Cardiac muscle cell (in vitro differentiated cells and primary cell): ENCODE results near the gene PC. TPM values are rescaled to one million over a fixed set of nuclear protein-coding genes. Genes with fewer than 3 reads are reported as not detected.

Experiments
- DNase-seq, 2 donors: peaks; one replicate each; pipeline versions ENCODE4 v3.0.0 to v3.0.0-alpha.2; 2010 to 2017; ENCODE audit warnings: low read depth in 1 of 2, low spot score in 1 of 2
- H3K27ac ChIP-seq: fragments of 200-600 bp; sonication (generic); 2 replicates; pipeline ENCODE4 v1.5.1; 2016
- H3K27me3 ChIP-seq: fragments of 200-600 bp; sonication (generic); 2 replicates; pipeline ENCODE4 v1.6.0; 2016; ENCODE audit warnings: control low read depth
- H3K36me3 ChIP-seq: fragments of 200-600 bp; sonication (generic); 2 replicates; pipeline ENCODE4 v1.5.1; 2016; ENCODE audit warnings: control low read depth
- H3K4me1 ChIP-seq: fragments of 200-600 bp; sonication (generic); 2 replicates; pipeline ENCODE4 v1.8.1; 2017; ENCODE audit warnings: low read depth, mild to moderate bottlenecking, mixed run types
- H3K4me3 ChIP-seq: fragments of 200-600 bp; sonication (generic); 2 replicates; pipeline ENCODE4 v1.5.1; 2016; ENCODE audit warnings: mild to moderate bottlenecking
- H3K9me3 ChIP-seq: fragments of 200-600 bp; sonication (generic); 2 replicates; pipeline ENCODE4 v1.5.1; 2017; ENCODE audit warnings: low read depth, mild to moderate bottlenecking, control low read depth
- polyA plus RNA-seq: library from polyadenylated mRNA; unstranded; fragments of >200 nt; fragmentation: Nextera tagmentation; extraction: Ambion mirVana; gene quantifications from 2 replicates; pipeline ENCODE4 v1.2.1, GENCODE V29; 2016
- total RNA-seq: library from RNA; depleted of rRNA; stranded (reverse); fragments of >200 nt; gene quantifications from 2 replicates; pipeline ENCODE4 v1.2.3, GENCODE V29; 2016
- TF ChIP-seq, protein P1 (sequence below): IDR thresholded peaks from 2 replicates; pipeline ENCODE4 v1.5.1; 2012; ENCODE audit warnings: low read depth, mild to moderate bottlenecking, low read length

The PC gene
- total and polyA plus RNA-seq, 2 experiments from 2014 or later = 20.5 to 30.7 TPM

DNA sequence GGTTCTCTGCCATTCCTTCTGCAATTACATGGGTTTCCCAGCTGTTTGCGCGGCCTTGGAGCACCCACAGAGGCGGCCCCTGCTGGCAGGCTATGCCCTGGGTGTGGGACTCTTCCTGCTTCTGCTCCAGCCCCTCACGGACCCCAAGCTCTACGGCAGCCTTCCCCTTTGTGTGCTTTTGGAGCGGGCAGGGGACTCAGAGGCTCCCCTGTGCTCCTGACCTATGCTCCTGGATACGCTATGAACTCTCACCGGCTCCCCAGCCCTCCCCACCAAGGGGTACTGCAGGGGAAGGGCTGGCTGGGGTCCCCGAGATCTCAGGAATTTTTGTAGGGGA is 112.3 kb downstream of the PC start:
- TF ChIP-seq, protein P1, sequence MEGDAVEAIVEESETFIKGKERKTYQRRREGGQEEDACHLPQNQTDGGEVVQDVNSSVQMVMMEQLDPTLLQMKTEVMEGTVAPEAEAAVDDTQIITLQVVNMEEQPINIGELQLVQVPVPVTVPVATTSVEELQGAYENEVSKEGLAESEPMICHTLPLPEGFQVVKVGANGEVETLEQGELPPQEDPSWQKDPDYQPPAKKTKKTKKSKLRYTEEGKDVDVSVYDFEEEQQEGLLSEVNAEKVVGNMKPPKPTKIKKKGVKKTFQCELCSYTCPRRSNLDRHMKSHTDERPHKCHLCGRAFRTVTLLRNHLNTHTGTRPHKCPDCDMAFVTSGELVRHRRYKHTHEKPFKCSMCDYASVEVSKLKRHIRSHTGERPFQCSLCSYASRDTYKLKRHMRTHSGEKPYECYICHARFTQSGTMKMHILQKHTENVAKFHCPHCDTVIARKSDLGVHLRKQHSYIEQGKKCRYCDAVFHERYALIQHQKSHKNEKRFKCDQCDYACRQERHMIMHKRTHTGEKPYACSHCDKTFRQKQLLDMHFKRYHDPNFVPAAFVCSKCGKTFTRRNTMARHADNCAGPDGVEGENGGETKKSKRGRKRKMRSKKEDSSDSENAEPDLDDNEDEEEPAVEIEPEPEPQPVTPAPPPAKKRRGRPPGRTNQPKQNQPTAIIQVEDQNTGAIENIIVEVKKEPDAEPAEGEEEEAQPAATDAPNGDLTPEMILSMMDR = no peak
- no peaks in the 10 kb centered on the region for H3K9me3 ChIP-seq
- H3K27ac ChIP-seq = no peak overlapping the region
- H3K27me3 ChIP-seq = no peaks in the 10 kb centered on the region
- H3K36me3 ChIP-seq = peaks cover 5% of the 10 kb centered on the region
- H3K4me3 ChIP-seq = no peak overlapping the region
- DNase-seq = no peak
- H3K4me1 ChIP-seq = peaks cover 11% of the 10 kb centered on the region

DNA sequence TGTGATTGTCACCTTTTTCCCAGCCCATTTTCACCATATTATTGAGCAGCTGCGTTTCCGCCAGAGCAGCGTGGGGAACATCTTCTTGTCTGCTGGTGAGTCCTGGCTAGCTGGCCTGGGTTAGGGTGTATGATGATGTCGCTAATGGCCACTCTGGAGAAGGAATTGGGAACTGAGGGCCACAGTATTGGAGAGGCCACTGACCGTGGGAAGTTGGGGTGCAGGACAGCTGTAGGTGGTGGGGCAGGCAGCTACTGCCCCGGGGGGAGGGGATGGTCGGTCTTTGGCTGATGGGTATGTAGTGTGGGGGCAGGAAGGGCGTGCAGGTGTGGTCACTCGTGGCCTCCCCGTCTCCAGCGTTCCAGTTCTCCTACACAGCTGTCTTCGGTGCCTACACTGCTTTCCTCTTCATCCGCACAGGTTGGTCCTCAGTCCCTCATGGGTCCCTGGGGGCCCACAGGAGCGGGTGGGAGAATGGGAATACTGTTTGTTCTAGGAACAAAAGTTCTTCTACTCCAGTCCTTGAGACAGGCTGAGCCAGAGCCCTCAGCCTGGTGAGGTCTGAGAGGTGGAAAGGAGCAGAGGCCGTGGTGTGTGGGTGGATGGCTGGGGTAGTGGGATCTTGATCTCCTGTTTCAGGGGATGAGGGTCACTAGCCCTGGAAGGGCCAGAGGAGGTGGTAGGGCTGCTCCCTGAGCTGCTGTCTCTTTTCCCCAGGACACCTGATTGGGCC is 112.9 kb downstream of the PC start:
- DNase-seq = no peak
- Histone ChIP-seq H3K4me3 (no peak overlapping the region), H3K4me1 (peaks cover 11% of the 10 kb centered on the region), H3K9me3 (no peaks in the 10 kb centered on the region), H3K27me3 (no peaks in the 10 kb centered on the region), H3K36me3 (peaks cover 5% of the 10 kb centered on the region), H3K27ac (no peak overlapping the region)
- TF ChIP-seq, protein P1 = no peak

DNA sequence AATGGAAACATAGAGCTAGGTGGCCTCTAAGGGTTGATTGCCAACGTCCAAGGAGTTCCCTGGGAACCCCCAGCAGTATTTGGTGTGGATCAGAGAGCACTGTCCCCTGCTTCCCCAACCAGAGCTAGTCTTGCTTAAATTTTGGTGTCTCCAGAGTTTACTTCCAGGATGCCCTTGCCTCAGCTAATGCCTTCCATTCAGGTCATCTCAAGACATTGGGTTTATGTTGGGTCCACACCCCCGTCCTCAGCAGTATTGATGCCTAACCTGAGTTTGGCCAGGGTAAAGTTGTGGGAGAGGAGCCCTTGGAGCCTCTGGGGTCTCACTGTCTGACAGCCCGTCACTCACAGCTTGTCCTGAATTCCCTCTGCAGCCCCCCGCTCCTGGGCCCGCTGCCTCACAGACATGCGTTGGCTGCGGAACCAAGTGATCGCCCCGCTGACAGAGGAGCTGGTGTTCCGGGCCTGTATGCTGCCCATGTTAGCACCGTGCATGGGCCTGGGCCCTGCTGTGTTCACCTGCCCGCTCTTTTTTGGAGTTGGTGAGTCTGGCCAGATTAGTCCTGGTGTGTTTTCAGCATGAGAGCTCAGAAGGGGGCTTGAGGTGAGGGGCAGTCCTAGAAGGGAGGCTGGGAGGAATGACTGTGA is 113.6 kb downstream of the PC start:
- DNase-seq = no peak
- no peak overlapping the region for H3K4me3 ChIP-seq
- H3K4me1 ChIP-seq = peaks cover 11% of the 10 kb centered on the region
- H3K9me3 ChIP-seq = no peaks in the 10 kb centered on the region
- H3K27ac ChIP-seq = no peak overlapping the region
- peaks cover 5% of the 10 kb centered on the region for H3K36me3 ChIP-seq
- TF ChIP-seq, protein P1 = no peak
- H3K27me3 ChIP-seq = no peaks in the 10 kb centered on the region

DNA sequence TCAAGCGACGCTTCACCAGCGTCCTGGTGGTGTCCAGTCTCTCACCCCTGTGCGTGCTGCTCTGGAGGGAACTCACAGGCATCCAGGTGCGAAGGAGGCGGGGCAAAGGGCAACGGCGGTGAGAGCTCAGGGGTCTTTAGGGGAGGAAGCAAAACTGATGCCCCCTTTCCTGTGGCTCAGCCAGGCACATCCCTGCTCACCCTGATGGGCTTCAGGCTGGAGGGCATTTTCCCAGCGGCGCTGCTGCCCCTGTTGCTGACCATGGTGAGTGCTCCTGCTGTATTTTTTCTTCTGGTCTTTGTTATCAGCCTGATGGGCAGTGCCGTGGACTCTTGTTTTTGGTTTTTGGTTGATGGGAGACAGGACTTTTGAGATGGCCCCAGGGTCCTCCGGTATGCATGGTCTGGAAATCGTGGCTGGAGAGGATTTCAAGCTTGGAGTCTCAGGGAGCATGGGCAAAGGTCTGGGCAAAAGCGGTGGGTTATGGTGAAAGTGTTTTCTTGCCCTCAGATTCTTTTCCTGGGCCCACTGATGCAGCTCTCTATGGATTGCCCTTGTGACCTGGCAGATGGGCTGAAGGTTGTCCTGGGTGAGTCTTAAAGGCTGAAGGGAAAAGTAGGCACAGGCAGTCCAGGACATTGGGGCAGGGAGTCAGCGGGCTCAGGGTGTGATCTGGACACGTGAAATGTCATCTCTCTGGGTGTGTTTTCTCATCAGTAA is 114.2 kb downstream of the PC start:
- peaks cover 5% of the 10 kb centered on the region for H3K36me3 ChIP-seq

More for the DNA sequence above, 114.2 kb downstream of the PC start:
- TF ChIP-seq, protein P1 = no peak
- Histone ChIP-seq H3K9me3 (no peaks in the 10 kb centered on the region), H3K27me3 (no peaks in the 10 kb centered on the region), H3K4me3 (peak overlapping the region; percentile 77), H3K4me1 (peaks cover 11% of the 10 kb centered on the region), H3K27ac (peak overlapping the region; percentile 95)
- DNase-seq = no peak
